ENCODE data around the gene LMCD1. TPM values are rescaled to one million over a fixed set of nuclear protein-coding genes. Genes with fewer than 3 reads are reported as not detected.

LMCD1 gene
- total RNA-seq, 2 experiments from 2014 or later = 0.36 to 0.55 TPM

- no peak overlapping the region for H3K27ac Mint-ChIP-seq
Observed at GRCh38 chr3:8575364-8576104, 73.9 kb downstream of the LMCD1 start.

GRCh38 chr3:8576436-8576835, 74.8 kb downstream of the LMCD1 start:
- POLR2A ChIA-PET = no interaction called here
- no peak for TF ChIP-seq CTCF (IDR thresholded peaks at IDR 0.05)

More at GRCh38 chr3:8575364-8576104, 73.9 kb downstream of the LMCD1 start:
- Histone ChIP-seq H3K4me1 (ENCODE audit: insufficient read depth, low read length) (peaks cover 4% of the 10 kb centered on the region), H3K27me3 (ENCODE audit: control insufficient read depth in 1 of 2, insufficient read depth in 2 of 2, low read length in 2 of 2) (no peaks in the 10 kb centered on the region), H3K9me3 (ENCODE audit: control insufficient read depth in 1 of 2, insufficient read depth in 1 of 2, low read length in 2 of 2) (no peaks in the 10 kb centered on the region), H3K27ac (ENCODE audit: low read depth in 1 of 2, low read length in 2 of 2) (no peak overlapping the region), H3K36me3 (ENCODE audit: insufficient read depth, low read length) (no peaks in the 10 kb centered on the region), H3K4me3 (ENCODE audit: low read length) (no peak overlapping the region)
- CTCF ChIA-PET = no interaction called here
- no peaks in the 10 kb centered on the region for H3K36me3 Mint-ChIP-seq (ENCODE audit: low read depth)
- no peak for TF ChIP-seq CTCF (IDR thresholded peaks at IDR 0.05)
- ATAC-seq (ENCODE audit: poor library complexity) (no peak), DNase-seq (no peak)
- no peaks in the 10 kb centered on the region for H3K27me3 Mint-ChIP-seq
- peaks cover 12% of the 10 kb centered on the region for H3K4me1 Mint-ChIP-seq (ENCODE audit: low read depth)
- no peaks in the 10 kb centered on the region for H3K9me3 Mint-ChIP-seq
- POLR2A ChIA-PET = no interaction called here
- intact Hi-C loops (cut with DNase I, micrococcal nuclease) = no loop called here
- no peak overlapping the region for H3K4me3 Mint-ChIP-seq

GRCh38 chr3:8576841-8577571, 75.4 kb downstream of the LMCD1 start:
- CTCF ChIA-PET = no interaction called here
- Histone ChIP-seq H3K4me3 (ENCODE audit: low read length) (no peak overlapping the region), H3K4me1 (ENCODE audit: insufficient read depth, low read length) (no peaks in the 10 kb centered on the region), H3K27ac (ENCODE audit: low read depth in 1 of 2, low read length in 2 of 2) (no peak overlapping the region), H3K36me3 (ENCODE audit: insufficient read depth, low read length) (no peaks in the 10 kb centered on the region), H3K9me3 (ENCODE audit: control insufficient read depth in 1 of 2, insufficient read depth in 1 of 2, low read length in 2 of 2) (no peaks in the 10 kb centered on the region), H3K27me3 (ENCODE audit: control insufficient read depth in 1 of 2, insufficient read depth in 2 of 2, low read length in 2 of 2) (no peaks in the 10 kb centered on the region)
- H3K4me1 Mint-ChIP-seq (ENCODE audit: low read depth) = no peaks in the 10 kb centered on the region
- DNase-seq (no peak), ATAC-seq (ENCODE audit: poor library complexity) (no peak)
- H3K9me3 Mint-ChIP-seq = no peaks in the 10 kb centered on the region
- TF ChIP-seq CTCF (IDR thresholded peaks at IDR 0.05) = no peak
- H3K27ac Mint-ChIP-seq = no peak overlapping the region
- intact Hi-C loops (cut with DNase I, micrococcal nuclease) = no loop called here
- no peaks in the 10 kb centered on the region for H3K36me3 Mint-ChIP-seq (ENCODE audit: low read depth)
- no peak overlapping the region for H3K4me3 Mint-ChIP-seq
- POLR2A ChIA-PET = no interaction called here
- no peaks in the 10 kb centered on the region for H3K27me3 Mint-ChIP-seq

More at GRCh38 chr3:8576436-8576835, 74.8 kb downstream of the LMCD1 start:
- Histone ChIP-seq H3K36me3 (ENCODE audit: insufficient read depth, low read length) (no peaks in the 10 kb centered on the region), H3K27ac (ENCODE audit: low read depth in 1 of 2, low read length in 2 of 2) (no peak overlapping the region), H3K4me1 (ENCODE audit: insufficient read depth, low read length) (no peaks in the 10 kb centered on the region), H3K27me3 (ENCODE audit: control insufficient read depth in 1 of 2, insufficient read depth in 2 of 2, low read length in 2 of 2) (no peaks in the 10 kb centered on the region), H3K4me3 (ENCODE audit: low read length) (no peak overlapping the region), H3K9me3 (ENCODE audit: control insufficient read depth in 1 of 2, insufficient read depth in 1 of 2, low read length in 2 of 2) (no peaks in the 10 kb centered on the region)
- Mint-ChIP-seq H3K27ac (no peak overlapping the region), H3K9me3 (no peaks in the 10 kb centered on the region), H3K4me1 (ENCODE audit: low read depth) (peaks cover 3% of the 10 kb centered on the region), H3K36me3 (ENCODE audit: low read depth) (no peaks in the 10 kb centered on the region), H3K4me3 (no peak overlapping the region), H3K27me3 (no peaks in the 10 kb centered on the region)
- no peak for DNase-seq
- no peak for ATAC-seq (ENCODE audit: poor library complexity)
- CTCF ChIA-PET = no interaction called here
- intact Hi-C loops (cut with DNase I, micrococcal nuclease) = no loop called here
